PC-9 (cell line): ENCODE data around the gene TMEM272.

ENCODE experiments used
- EZH2 ChIP-seq: fragments of 200-600 bp; sonication (generic); IDR thresholded peaks from 2 replicates; pipeline ENCODE4 v1.8.0; 2017; ENCODE audit warnings: antibody characterized with exemption, low read depth
- TF ChIP-seq, protein P1 (sequence below): fragments of 200-600 bp; sonication (generic); conservative IDR thresholded peaks from 2 replicates; pipeline ENCODE4 v1.6.1; 2017; ENCODE audit warnings: mixed run types, antibody characterized with exemption, mild to moderate bottlenecking, moderate library complexity

- TF ChIP-seq, protein P1, sequence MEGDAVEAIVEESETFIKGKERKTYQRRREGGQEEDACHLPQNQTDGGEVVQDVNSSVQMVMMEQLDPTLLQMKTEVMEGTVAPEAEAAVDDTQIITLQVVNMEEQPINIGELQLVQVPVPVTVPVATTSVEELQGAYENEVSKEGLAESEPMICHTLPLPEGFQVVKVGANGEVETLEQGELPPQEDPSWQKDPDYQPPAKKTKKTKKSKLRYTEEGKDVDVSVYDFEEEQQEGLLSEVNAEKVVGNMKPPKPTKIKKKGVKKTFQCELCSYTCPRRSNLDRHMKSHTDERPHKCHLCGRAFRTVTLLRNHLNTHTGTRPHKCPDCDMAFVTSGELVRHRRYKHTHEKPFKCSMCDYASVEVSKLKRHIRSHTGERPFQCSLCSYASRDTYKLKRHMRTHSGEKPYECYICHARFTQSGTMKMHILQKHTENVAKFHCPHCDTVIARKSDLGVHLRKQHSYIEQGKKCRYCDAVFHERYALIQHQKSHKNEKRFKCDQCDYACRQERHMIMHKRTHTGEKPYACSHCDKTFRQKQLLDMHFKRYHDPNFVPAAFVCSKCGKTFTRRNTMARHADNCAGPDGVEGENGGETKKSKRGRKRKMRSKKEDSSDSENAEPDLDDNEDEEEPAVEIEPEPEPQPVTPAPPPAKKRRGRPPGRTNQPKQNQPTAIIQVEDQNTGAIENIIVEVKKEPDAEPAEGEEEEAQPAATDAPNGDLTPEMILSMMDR, result no peak
- no peak for TF ChIP-seq EZH2
Measured at GRCh38 chr13:51828730-51829567, 16.0 kb downstream of the TMEM272 start.
